ENCODE results near the gene JARID2.

Gene JARID2

GRCh38 chr6:15370733-15371671 is 125.1 kb downstream of the JARID2 start:
- Histone ChIP-seq H3K9ac (no peak overlapping the region), H3K27ac (peak overlapping the region in 1 of 11 experiments; percentile 9; a peak in 2 of 22 replicates), H3K4me3 (no peak overlapping the region), H3K9me3 (replicated peaks in 1 of 11) (no peaks in the 10 kb centered on the region), H3K36me3 (peaks cover 21 to 36% (median 24%) of the 10 kb centered on the region in 11 experiments), H3K4me1 (peaks cover 70 to 87% (median 84%) of the 10 kb centered on the region in 10 experiments), H3K4me2 (peak overlapping the region; percentile 23 to 90 (median 76)), H3K27me3 (no peaks in the 10 kb centered on the region), H4K20me1 (peaks cover 55 to 98% (median 81%) of the 10 kb centered on the region in 11 experiments; a peak in 21 of 22 replicates)
- no peak for TF ChIP-seq Cebpa-rat (IDR thresholded peaks at IDR 0.05)

- H3K4me2 ChIP-seq = peak overlapping the region; percentile 13 to 90 (median 37); a peak in 17 of 22 replicates
- peaks cover 58 to 71% (median 69%) of the 10 kb centered on the region in 10 experiments for H3K4me1 ChIP-seq
- H3K27ac ChIP-seq = no peak overlapping the region
- H3K36me3 ChIP-seq = peaks cover 36 to 55% (median 43%) of the 10 kb centered on the region in 11 experiments
- H4K20me1 ChIP-seq = peaks cover 68 to 100% (median 95%) of the 10 kb centered on the region in 11 experiments; a peak in 21 of 22 replicates
- H3K27me3 ChIP-seq = no peaks in the 10 kb centered on the region
- no peak overlapping the region for H3K9ac ChIP-seq
- no peak for TF ChIP-seq Cebpa-rat (IDR thresholded peaks at IDR 0.05)
- H3K9me3 ChIP-seq (replicated peaks in 1 of 11) = peaks cover 0 to 13% (median 6%) of the 10 kb centered on the region in 11 experiments; a peak in 6 of 22 replicates
- no peak overlapping the region for H3K4me3 ChIP-seq
These were observed 127.1 kb downstream of the JARID2 start for GRCh38 chr6:15372932-15373331.

GRCh38 chr6:15374119-15374518 is 128.2 kb downstream of the JARID2 start:
- no peaks in the 10 kb centered on the region for H3K27me3 ChIP-seq
- peak overlapping the region in 8 of 11 experiments; percentile 1 to 48 (median 26); a peak in 12 of 22 replicates for H3K4me2 ChIP-seq
- peaks cover 73 to 100% (median 96%) of the 10 kb centered on the region in 11 experiments; a peak in 21 of 22 replicates for H4K20me1 ChIP-seq
- TF ChIP-seq Cebpa-rat (IDR thresholded peaks at IDR 0.05) = no peak
- peaks cover 58 to 71% (median 69%) of the 10 kb centered on the region in 10 experiments for H3K4me1 ChIP-seq
- no peak overlapping the region for H3K9ac ChIP-seq
- 0 out of 22 replicates have a peak overlapping the region, but pooled peaks of 1 of the 11 experiments have one; percentile 8 for H3K27ac ChIP-seq
- H3K9me3 ChIP-seq (replicated peaks in 1 of 11) = peaks cover 0 to 13% (median 6%) of the 10 kb centered on the region in 11 experiments; a peak in 6 of 22 replicates
- peaks cover 36 to 60% (median 46%) of the 10 kb centered on the region in 11 experiments for H3K36me3 ChIP-seq
- H3K4me3 ChIP-seq = no peak overlapping the region

GRCh38 chr6:15375018-15375417 is 129.1 kb downstream of the JARID2 start:
- no peak overlapping the region; a peak in 1 of 22 replicates for H3K27ac ChIP-seq
- peaks cover 58 to 71% (median 69%) of the 10 kb centered on the region in 10 experiments for H3K4me1 ChIP-seq
- H3K9me3 ChIP-seq (replicated peaks in 1 of 11) = peaks cover 0 to 13% (median 6%) of the 10 kb centered on the region in 11 experiments; a peak in 6 of 22 replicates
- no peak overlapping the region; a peak in 1 of 22 replicates for H3K4me2 ChIP-seq
- no peak for TF ChIP-seq Cebpa-rat (IDR thresholded peaks at IDR 0.05)
- H3K4me3 ChIP-seq = no peak overlapping the region
- peaks cover 36 to 60% (median 46%) of the 10 kb centered on the region in 11 experiments for H3K36me3 ChIP-seq
- H3K9ac ChIP-seq = no peak overlapping the region
- H3K27me3 ChIP-seq = no peaks in the 10 kb centered on the region
- peaks cover 66 to 100% (median 92%) of the 10 kb centered on the region in 11 experiments; a peak in 21 of 22 replicates for H4K20me1 ChIP-seq

- Histone ChIP-seq H3K27me3 (no peaks in the 10 kb centered on the region), H3K9me3 (replicated peaks in 1 of 11) (peaks cover 0 to 13% (median 6%) of the 10 kb centered on the region in 11 experiments; a peak in 6 of 22 replicates), H3K9ac (no peak overlapping the region), H3K4me1 (peaks cover 58 to 71% (median 69%) of the 10 kb centered on the region in 10 experiments), H4K20me1 (peaks cover 58 to 100% (median 85%) of the 10 kb centered on the region in 11 experiments; a peak in 21 of 22 replicates), H3K4me2 (no peak overlapping the region), H3K36me3 (peaks cover 36 to 56% (median 46%) of the 10 kb centered on the region in 11 experiments), H3K27ac (no peak overlapping the region), H3K4me3 (no peak overlapping the region)
- TF ChIP-seq Cebpa-rat (IDR thresholded peaks at IDR 0.05) = no peak
These were observed 129.9 kb downstream of the JARID2 start for GRCh38 chr6:15375638-15376290.

- Histone ChIP-seq H4K20me1 (peaks cover 46 to 100% (median 76%) of the 10 kb centered on the region in 11 experiments; a peak in 20 of 22 replicates), H3K4me3 (no peak overlapping the region)
- no peak for TF ChIP-seq Cebpa-rat (IDR thresholded peaks at IDR 0.05)
These were observed 131.1 kb downstream of the JARID2 start for GRCh38 chr6:15376900-15377487.

GRCh38 chr6:15378272-15378671 is 132.4 kb downstream of the JARID2 start:
- Histone ChIP-seq H3K4me3 (no peak overlapping the region), H3K4me2 (peak overlapping the region in 9 of 11 experiments; percentile 4 to 88 (median 40); a peak in 9 of 22 replicates), H3K4me1 (peaks cover 68 to 71% (median 69%) of the 10 kb centered on the region in 10 experiments), H3K27me3 (no peaks in the 10 kb centered on the region), H4K20me1 (peaks cover 43 to 100% (median 75%) of the 10 kb centered on the region in 11 experiments; a peak in 19 of 22 replicates), H3K9ac (no peak overlapping the region), H3K27ac (peak overlapping the region in 6 of 11 experiments; percentile 9 to 88 (median 61); a peak in 8 of 22 replicates), H3K9me3 (replicated peaks in 1 of 11) (peaks cover 0 to 13% (median 6%) of the 10 kb centered on the region in 11 experiments; a peak in 6 of 22 replicates), H3K36me3 (peaks cover 36 to 50% (median 46%) of the 10 kb centered on the region in 11 experiments)
- no peak for TF ChIP-seq Cebpa-rat (IDR thresholded peaks at IDR 0.05)

More at GRCh38 chr6:15376900-15377487, 131.1 kb downstream of the JARID2 start:
- no peak overlapping the region for H3K27ac ChIP-seq
- H3K36me3 ChIP-seq = peaks cover 36 to 50% (median 46%) of the 10 kb centered on the region in 11 experiments
- no peak overlapping the region for H3K9ac ChIP-seq
- H3K4me2 ChIP-seq = no peak overlapping the region
- no peaks in the 10 kb centered on the region for H3K27me3 ChIP-seq
- peaks cover 0 to 13% (median 6%) of the 10 kb centered on the region in 11 experiments; a peak in 6 of 22 replicates for H3K9me3 ChIP-seq (replicated peaks in 1 of 11)
- H3K4me1 ChIP-seq = peaks cover 57 to 71% (median 69%) of the 10 kb centered on the region in 10 experiments

- Histone ChIP-seq H3K4me2 (peak overlapping the region; percentile 72 to 88 (median 79); a peak in 21 of 22 replicates), H3K27ac (peak overlapping the region in 8 of 11 experiments; percentile 69 to 88 (median 82); a peak in 15 of 22 replicates), H3K36me3 (peaks cover 35 to 46% (median 43%) of the 10 kb centered on the region in 11 experiments), H4K20me1 (peaks cover 43 to 100% (median 74%) of the 10 kb centered on the region in 11 experiments; a peak in 19 of 22 replicates), H3K4me3 (no peak overlapping the region), H3K4me1 (peaks cover 68 to 71% (median 70%) of the 10 kb centered on the region in 10 experiments), H3K9me3 (replicated peaks in 1 of 11) (peaks cover 0 to 13% (median 6%) of the 10 kb centered on the region in 11 experiments; a peak in 6 of 22 replicates), H3K9ac (peak overlapping the region in 3 of 11 experiments; percentile 72 to 76 (median 75); a peak in 5 of 22 replicates), H3K27me3 (no peaks in the 10 kb centered on the region)
- TF ChIP-seq Cebpa-rat (IDR thresholded peaks at IDR 0.05) = no peak
These were observed 133.0 kb downstream of the JARID2 start for GRCh38 chr6:15378866-15379265.

Measured in BLaER1 treated with 17β-estradiol and CSF1 and Interleukin-3, amounts not matched to agents 10 nM and 100 nM (cell line).